GM21526 (cell line): ENCODE results near the gene ENDOV.
A peak's percentile ranks its signal among the peaks of the same experiment; 100 is the strongest.

Source experiments
- ATAC-seq: cut with Tn5 transposase; IDR thresholded peaks from one replicate; pipeline ENCODE4 v1.9.1; 2021; ENCODE audit warnings: moderate library complexity; ENCODE audit not compliant: unreplicated experiment, low FRiP score

Gene ENDOV

GRCh38 chr17:80414803-80415625, at the start of gene ENDOV:
TSS of gene ENDOV (plus strand) at chr17:80415167. CDS start at chr17:80415195, 28 bp downstream.
- peak; percentile 90 for ATAC-seq

GRCh38 chr17:80365983-80366382, 49.0 kb upstream of the ENDOV start:
- ATAC-seq, result no peak

GRCh38 chr17:80367503-80367902, 47.5 kb upstream of the ENDOV start:
- ATAC-seq, result no peak

GRCh38 chr17:80371196-80371595, 43.8 kb upstream of the ENDOV start:
- ATAC-seq, result no peak

- ATAC-seq, result no peak
These were observed 42.5 kb upstream of the ENDOV start for GRCh38 chr17:80372456-80372855.

GRCh38 chr17:80372922-80373570, 41.9 kb upstream of the ENDOV start:
- no peak for ATAC-seq

- ATAC-seq, result no peak
These were observed 40.8 kb upstream of the ENDOV start for GRCh38 chr17:80374039-80374731.

GRCh38 chr17:80374732-80375585, 40.0 kb upstream of the ENDOV start:
- ATAC-seq, result no peak

- no peak for ATAC-seq
These were observed 38.4 kb upstream of the ENDOV start for GRCh38 chr17:80376531-80376930.

GRCh38 chr17:80377798-80378197, 37.2 kb upstream of the ENDOV start:
- no peak for ATAC-seq

GRCh38 chr17:80379348-80379747, 35.6 kb upstream of the ENDOV start:
- no peak for ATAC-seq

- ATAC-seq, result no peak
These were observed 34.9 kb upstream of the ENDOV start for GRCh38 chr17:80380068-80380467.

GRCh38 chr17:80380555-80381002, 34.4 kb upstream of the ENDOV start:
- no peak for ATAC-seq

GRCh38 chr17:80381416-80381923, 33.5 kb upstream of the ENDOV start:
- no peak for ATAC-seq

- no peak for ATAC-seq
These were observed 32.5 kb upstream of the ENDOV start for GRCh38 chr17:80382446-80382845.

- no peak for ATAC-seq
These were observed 32.0 kb upstream of the ENDOV start for GRCh38 chr17:80382956-80383355.

GRCh38 chr17:80384078-80384960, 30.6 kb upstream of the ENDOV start:
- ATAC-seq, result no peak

- no peak for ATAC-seq
These were observed 29.9 kb upstream of the ENDOV start for GRCh38 chr17:80385046-80385445.

GRCh38 chr17:80386341-80386740, 28.6 kb upstream of the ENDOV start:
- no peak for ATAC-seq
